ENCODE results near the gene KRT6B. TPM values are rescaled to one million over a fixed set of nuclear protein-coding genes. Genes with fewer than 3 reads are reported as not detected.
"Not testable (repeated sequence)": the region's sequence is repeated elsewhere in the genome, so short reads cannot be mapped to it uniquely, and the experiment has no call there.

The KRT6B gene
- not detected for total RNA-seq
- long read RNA-seq, result 0 reads

DNA sequence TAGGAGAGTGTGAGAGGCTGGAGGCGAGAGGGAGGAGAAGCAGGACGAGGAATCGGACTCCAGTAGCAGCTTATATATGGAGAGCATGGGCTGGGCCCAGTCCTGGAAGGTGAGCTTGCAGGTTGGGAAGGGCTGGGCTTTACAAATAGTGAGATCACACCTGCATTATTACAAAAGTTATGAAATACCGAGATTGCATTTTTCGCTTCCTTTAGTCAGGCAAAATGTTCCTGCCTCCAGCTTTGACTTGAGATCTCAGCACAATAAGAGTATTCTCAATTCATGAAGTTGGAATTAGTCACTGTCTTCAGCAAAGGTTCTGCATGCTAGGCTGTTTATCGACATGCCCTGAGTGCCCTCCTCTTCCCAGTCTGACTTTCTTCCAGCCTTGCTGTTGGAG, at the start of gene KRT6B:
TSS of gene KRT6B (minus strand) at position 46 of the 400 bp plus-strand sequence. CDS start 68 bp downstream, outside the sequence.
- DNase-seq (no peak), ATAC-seq (no peak)
- intact Hi-C loops (cut with DNase I), result no loop called here

DNA sequence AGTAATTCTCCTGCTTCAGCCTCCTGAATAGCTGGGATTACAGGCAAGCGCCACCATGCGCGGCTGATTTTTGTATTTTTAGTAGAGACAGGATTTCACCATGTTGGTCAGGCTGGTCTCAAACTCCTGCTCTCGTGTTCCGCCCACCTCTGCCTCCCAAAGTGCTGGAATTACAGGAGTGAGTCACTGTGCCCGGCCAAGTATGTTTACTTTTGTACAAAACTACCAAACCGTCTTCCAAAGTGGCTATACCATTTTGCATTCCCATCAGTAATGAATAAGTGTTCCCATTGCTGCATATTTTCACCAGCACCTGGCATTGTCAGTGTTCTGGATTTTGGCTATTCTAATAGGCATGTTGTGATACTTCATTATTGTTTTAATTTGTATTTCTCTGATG, 49.5 kb upstream of the KRT6B start:
- intact Hi-C loops (cut with DNase I), result no loop called here
- ATAC-seq (no peak), DNase-seq (no peak)

DNA sequence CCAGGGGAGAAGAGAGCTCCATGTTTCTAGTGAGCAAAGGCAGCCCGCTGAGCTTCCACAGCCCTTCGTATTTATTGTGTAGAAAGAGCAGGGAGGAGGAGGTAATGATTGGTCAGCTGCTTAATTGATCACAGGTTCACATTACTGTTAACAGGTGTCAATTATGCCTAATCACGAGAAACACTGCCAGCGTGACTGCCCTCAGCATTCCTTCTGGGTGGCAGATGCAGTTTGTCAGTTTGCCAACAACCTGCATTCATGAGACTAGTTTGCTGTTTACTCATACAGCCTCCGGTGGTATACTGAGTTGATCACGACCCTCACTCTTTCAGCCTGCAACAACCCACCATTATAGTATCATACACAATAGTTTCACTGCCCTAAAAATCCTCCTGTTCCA, 48.6 kb upstream of the KRT6B start:
- ATAC-seq; intact Hi-C loops (cut with DNase I); DNase-seq: not testable (repeated sequence)

DNA sequence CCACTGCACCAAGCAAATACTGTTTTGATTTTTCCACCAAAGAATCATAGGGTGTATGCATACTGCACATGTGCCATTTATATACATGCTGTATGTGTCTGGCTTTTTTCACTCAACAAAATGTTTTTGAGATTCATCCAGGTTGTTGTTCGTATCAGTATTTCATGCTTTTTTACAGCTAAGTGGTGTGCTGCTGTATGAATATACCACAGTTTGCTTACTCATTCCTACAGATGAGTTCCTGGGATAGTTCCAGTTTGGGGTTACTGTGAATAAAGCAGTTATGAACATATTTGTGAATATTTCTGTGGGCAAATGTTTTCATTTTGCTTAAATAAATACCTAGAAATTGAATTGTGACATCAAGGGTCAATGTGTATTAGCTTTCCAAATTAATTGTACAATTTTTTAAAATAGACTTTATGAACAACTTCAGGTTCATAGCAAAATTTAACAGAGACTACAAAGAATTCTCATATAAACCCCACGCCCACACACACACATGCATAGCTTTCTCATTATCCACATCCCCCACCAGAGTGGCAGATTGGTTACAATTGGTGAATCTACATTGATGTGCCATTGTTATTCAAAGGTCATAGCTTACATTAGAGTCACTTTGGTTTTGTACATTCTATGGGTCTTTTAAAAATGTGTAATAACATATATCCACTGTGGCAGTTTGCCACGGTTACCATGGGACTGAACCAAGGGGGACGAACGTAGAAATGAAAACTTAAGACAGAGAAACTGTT, 48.0 kb upstream of the KRT6B start:
- ATAC-seq, result no peak
- no peak for DNase-seq
- intact Hi-C loops (cut with DNase I), result no loop called here

DNA sequence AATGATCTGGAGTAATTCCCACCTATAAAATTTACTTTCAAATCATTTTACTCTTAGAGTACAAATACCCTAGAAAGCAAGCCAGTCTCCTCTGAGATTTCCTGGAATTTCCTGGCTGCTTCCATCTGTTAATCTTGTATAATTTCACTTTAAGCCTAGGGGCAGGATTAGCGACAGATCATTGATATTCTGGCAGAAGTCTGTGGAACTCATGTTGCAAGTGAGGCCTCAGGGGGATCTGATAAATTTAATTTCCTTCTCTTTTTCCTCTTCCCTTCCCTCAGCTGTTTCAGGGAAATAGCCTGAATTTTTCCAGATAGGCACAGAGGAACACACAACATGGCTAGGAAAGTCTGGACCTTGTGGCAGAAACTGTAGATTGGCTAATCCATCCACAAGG, 47.0 kb upstream of the KRT6B start:
- intact Hi-C loops (cut with DNase I), result no loop called here
- DNase-seq, result no peak
- no peak for ATAC-seq

DNA sequence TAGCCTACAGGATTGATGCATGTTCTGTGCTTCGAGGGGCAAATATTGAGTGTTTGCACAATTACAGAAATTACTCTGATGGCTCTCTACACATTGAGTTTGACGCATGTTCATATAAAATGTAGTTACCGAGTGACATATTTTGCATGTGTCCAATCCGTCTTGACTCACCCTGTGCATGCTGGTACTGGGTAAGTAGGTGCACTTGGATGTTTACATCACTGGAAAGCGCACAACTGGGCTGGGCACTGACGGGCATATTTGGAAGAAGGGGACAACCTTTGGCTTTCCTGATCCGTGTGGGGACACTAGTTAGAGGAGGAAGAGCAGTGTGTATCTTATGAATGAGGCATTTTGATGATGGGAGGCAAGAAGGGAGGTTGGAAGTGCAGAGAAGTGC, 46.0 kb upstream of the KRT6B start:
- ATAC-seq (no peak), DNase-seq (no peak)
- intact Hi-C loops (cut with DNase I), result no loop called here

DNA sequence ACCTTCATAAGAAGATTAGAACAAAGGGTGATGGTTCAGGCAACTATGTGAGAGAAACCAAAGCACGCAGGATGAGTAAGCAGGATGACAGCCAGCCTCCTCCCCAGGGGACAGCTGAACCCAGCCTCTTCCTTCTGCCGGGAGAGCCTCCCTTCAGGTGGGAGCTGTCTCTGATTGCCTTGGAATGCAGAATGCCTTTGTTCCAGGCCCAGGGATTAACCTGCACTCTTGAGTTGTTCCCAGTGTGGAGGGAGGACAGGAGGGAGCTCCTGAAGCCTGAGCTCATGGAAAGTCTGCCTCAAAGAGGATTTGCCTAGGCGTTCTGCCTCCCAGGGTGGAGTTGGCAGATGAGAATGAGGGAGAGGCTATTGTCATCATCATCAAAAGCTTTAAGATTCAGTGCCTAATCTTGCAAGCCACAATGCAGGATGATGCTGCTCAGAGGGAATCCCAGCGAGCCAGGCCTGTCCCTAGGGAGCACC, 44.7 kb upstream of the KRT6B start:
- intact Hi-C loops (cut with DNase I), result no loop called here
- ATAC-seq, result peak in 1 of 2 donors; percentile 63
- no peak for DNase-seq

DNA sequence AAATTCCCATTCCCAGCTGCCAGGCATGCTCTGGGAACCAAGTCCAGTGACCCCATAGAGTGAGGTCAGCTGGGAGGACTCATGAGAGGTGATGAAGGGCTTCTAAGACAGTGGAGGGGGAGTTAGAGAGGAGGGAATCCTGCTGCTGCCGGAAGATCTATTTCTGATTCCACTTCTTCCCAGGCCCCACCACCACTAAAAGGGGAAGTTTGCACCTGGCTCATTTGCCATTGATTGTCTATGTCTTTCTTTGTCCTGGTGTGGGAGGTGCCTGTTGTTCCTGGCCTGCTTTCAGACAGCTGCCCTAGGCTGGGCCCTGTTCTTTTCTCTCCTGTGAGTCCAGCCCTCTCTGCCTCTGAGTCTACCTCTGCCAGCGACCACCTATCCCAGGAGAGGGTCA, 44.1 kb upstream of the KRT6B start:
- intact Hi-C loops (cut with DNase I), result no loop called here
- DNase-seq (no peak), ATAC-seq (peak in 1 of 2 donors; percentile 24)

DNA sequence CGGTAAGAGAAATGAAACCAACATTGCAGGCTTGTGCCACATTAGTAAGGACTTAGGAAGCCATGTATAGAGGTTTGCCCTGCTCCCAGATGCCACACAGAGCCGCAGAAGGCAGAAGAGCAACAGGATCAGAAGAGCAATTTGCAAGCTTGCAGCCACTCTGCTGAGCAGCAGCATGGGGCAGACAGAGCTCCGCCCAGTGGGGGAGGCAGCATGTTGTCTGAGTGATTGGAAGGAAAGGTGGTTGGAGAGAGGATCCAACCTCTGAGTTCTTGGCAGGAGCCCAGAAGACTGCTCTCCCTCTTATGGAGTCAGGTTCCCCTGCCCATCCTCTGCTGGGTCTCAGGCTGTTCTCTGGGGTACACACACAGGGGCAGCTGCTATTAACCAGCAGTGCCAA, 43.4 kb upstream of the KRT6B start:
- intact Hi-C loops (cut with DNase I), result no loop called here
- ATAC-seq, result peak; percentile 31 to 79
- no peak for DNase-seq

DNA sequence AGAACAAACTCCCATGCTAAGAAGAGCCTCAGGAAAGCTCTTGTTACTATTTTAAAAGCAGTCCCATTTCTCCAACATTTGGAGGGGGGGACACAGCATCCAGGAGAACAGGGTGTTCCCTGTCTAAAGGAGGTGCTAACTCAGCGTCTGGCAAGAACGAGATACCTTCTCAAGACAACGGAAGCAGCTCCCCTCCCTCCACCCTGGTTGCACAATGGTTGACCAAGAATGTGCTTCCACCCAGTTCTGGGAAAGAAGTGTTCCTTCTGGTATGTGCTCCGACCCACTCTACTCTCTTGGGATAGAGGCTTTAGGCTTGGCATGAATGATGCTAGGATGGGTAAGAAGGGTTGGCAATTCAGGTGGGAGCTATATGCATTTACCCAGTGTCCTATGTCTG, 42.6 kb upstream of the KRT6B start:
- ATAC-seq, result peak; percentile 51 to 78
- intact Hi-C loops (cut with DNase I), result no loop called here
- peak; percentile 57 for DNase-seq

DNA sequence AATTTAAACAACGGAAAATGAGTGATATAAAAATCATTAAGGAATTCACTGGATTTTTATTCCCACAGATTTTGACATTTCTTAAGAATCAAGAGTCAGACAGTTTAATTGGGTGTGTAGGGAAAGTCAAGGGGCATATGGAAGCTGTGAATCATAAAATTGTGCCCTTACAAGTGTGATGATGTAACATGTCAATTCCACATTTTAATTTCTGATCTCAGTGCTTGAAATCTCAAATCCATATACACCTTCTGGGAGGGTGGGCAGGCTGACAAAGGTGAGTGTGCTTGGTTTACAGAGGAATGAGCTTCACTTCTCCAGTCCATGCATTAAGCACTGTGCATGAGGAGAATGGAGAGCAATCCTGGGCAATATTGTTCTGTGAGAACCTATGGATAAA, 42.2 kb upstream of the KRT6B start:
- DNase-seq, result no peak
- intact Hi-C loops (cut with DNase I), result no loop called here
- no peak for ATAC-seq

DNA sequence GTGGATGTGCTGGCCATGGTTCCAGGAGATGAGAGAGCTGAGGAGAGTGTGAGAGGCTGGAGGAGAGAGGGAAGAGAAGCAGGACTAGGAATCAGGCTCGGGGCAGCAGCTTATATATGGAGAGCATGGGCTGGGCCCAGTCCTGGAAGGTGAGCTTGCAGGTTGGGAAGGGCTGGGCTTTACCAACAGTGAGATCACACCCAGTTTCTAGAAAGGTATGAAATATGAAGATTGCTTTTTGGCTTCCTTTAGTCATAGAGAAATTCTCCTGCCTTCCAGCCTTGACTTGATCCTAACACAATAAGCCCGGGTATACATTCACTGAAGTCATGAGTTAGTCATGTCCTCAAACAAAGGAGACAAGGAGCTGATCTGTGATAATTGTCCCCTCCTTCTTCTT, 41.2 kb upstream of the KRT6B start, which contains the start of gene KRT6A:
TSS of gene KRT6A (minus strand) at position 86 of the 400 bp plus-strand sequence. CDS start at position 17, 69 bp downstream.
- intact Hi-C loops (cut with DNase I), result no loop called here
- DNase-seq (no peak), ATAC-seq (no peak)

DNA sequence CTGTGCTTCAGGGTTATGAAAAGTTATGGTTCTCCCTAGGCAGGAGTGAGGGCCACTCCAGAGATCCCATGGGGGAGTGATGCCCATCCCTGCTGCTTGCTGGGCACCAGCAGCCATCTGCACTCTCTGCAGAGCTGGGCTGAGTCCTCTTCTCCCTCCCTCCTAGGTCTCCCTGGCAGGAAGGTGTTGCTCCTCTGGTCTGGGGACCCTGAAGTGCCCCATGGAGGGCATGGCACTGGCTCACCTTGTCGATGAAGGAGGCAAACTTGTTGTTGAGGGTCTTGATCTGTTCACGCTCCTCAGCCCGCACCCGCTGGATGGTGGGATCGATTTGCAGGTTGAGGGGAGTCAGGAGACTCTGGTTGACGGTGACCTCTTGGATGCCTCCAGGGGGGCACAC, 40.5 kb upstream of the KRT6B start:
- DNase-seq; ATAC-seq; intact Hi-C loops (cut with DNase I): not testable (repeated sequence)

DNA sequence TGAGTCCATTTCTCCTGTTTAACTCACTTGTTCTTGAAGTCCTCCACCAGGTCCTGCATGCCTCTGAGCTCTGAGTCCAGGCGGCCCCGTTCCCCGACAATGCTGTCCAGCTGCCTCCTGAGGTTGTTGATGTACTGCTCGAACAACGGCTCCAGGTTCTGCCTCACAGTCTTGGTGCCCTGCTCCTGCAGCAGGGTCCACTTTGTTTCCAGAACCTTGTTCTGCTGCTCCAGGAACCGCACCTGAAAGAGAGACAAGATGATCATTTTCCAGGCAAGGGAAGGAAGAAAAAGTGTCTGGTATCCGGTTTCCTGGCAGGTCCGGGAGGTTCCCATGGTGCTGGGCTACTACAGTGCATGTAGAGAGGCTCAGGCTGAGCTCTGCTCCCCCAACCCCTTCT, 39.5 kb upstream of the KRT6B start:
- intact Hi-C loops (cut with DNase I); DNase-seq; ATAC-seq: not testable (repeated sequence)

DNA sequence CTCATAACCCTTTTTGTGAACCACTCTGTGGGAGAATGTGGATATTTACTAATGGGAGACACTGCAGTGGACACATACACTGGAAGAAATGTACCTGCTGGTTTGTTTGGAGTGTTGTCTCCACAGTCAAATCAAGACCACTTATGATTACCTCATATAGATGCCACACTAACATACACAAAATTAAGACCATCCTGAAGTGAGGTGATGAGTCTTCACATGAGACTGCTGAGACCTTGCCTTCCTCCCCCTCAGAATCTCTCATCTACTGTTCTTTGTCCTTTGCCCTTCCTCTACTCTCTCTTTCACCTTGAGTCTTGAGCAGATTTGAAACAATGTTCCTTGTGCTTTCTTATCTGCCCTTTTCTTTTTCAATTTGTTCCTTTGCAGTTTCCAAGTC, 36.8 kb upstream of the KRT6B start:
- ATAC-seq, result no peak
- DNase-seq, result no peak
- intact Hi-C loops (cut with DNase I), result no loop called here

DNA sequence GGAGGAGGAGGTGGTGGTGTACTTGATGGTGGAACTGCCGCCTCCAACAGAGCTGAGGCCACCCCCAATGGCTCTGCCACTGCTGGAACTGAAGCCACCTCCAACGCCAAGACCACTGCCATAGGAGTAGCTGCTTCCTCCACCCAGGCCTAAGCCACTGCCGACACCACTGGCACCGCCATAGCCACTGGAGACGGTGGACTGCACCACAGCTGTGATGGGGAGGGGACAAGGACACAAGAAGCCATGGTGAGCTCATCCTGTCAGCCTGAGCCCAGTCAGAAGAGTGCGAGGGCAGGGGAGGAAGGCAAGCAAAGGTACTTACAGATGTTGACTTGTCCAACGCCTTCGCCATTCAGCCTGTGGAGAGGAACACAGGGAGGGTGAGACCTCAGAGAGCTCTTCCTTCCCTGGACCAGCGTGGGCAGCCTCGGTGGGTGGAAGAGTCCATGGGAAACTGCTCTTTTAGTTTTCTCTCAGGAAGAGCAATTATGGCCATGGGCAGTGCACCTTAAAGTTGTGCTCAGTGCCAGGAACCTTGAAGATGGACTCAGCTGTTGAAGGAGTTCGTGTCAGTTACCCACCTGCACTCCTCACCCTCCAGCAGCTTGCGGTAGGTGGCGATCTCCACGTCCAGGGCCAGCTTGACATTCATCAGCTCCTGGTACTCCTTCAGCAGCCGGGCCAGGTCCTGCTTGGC, 35.9 kb upstream of the KRT6B start:
- ATAC-seq; DNase-seq; intact Hi-C loops (cut with DNase I): not testable (repeated sequence)

DNA sequence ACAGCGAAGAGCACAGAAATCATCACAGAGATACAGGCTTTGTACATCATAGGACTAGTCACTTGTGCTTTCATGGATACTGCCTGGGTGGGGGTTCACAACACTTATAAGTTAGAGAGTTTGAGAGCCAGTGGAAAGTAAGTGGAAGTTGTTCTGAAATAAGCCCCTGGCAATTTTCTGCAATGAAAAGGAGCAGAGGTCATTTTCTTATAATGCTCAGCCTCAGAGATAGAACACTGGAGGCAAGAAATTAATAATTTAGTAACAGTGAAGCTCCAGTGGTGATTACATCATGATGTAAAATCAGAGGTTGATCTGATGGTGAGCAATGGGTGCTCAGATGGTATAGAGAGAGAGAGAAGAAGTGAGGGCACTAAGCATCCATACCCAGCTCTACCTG, 35.3 kb upstream of the KRT6B start:
- ATAC-seq (no peak), DNase-seq (no peak)
- intact Hi-C loops (cut with DNase I), result no loop called here

DNA sequence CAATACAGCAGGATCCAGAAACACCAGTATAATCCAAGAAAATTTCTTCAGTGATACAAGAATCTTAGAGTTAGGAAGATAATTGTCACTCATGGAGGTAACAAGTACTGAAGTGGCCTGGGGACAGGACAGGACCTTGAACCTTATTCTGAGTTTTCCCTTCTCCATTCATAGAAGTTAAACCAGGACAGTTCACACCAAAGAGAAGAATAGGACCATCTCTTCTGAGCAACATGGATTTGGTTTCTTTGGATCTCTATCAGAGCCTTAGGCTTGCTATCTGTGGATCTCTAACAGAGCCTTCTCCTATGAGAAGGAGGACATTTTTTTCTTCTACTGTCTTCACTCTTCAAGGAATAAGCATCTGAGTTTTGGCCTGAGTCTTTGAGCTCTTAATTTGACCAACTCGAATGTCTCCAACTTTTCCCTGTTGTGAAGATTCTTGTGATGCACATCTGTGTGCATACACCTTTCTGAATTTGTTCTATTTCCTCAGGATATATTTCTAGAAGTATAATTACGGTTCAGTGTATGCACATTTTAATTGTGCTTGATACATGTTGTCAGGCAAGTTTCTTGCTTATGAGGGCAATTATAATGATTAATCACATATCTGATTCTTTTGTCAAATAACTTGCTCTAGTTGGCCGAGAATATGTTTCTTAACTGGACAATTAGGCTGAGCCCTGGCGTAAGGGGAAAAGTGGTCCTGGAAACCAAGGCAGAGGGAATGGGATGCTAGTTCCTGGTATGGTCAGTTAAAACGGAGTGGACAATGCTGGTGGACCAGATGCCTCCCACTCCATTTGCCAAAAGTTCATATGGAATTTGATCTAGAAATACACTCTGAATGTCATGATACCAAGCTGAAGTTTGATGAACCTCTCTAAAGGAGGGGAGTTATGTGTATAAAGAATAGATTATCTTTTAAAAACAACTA, 34.5 kb upstream of the KRT6B start:
- no peak for ATAC-seq
- intact Hi-C loops (cut with DNase I), result no loop called here

DNA sequence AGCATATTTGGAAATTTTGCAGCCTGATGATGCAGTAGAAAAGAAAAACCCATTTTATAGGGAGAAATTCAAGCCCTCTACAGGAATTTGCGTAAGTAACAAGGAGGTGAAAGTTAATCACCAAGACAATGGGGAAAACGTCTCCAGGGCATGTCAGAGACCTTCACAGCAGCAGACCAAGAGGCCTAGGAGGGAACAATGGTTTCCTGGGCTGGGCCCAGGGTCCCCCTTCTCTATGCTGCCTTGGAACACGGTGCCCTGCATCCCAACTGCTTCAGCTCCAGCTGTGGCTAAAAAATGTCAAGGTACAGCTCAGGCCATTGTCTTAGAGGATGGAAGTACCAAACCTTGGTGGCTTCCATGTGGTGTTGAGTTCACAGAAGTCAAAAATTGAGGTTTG, 28.1 kb upstream of the KRT6B start:
- ATAC-seq (no peak), DNase-seq (no peak)
- intact Hi-C loops (cut with DNase I), result no loop called here

More for the DNA sequence above, 34.5 kb upstream of the KRT6B start:
- no peak for DNase-seq
